Testis (tissue), 2 donors: ENCODE results near the gene BBS1.

Experiments used
- CTCF ChIP-seq, 3 experiments: fragments of 450-650 bp in 2 of 3; fragments of 200-600 bp in 1 of 3; sonication (generic) in 1 of 3; IDR thresholded peaks; one replicate each; pipeline ENCODE4 v1.5.1; 2016 to 2019; ENCODE audit warnings: antibody characterized with exemption in 3 of 3, mild to moderate bottlenecking in 2 of 3, moderate library complexity in 1 of 3
- POLR2A ChIP-seq: fragments of 450-650 bp; IDR thresholded peaks from one replicate; pipeline ENCODE4 v1.6.1; 2017; ENCODE audit warnings: antibody characterized with exemption, mild to moderate bottlenecking, moderate library complexity

GRCh38 chr11:66497206-66497605 is 13.2 kb upstream of the BBS1 start:
- TF ChIP-seq CTCF (IDR thresholded peaks at IDR 0.05) (no peak), POLR2A (no peak)
